PC-9 (cell line): ENCODE data around the gene CBX7.

ENCODE experiments used
- EZH2 ChIP-seq: fragments of 200-600 bp; sonication (generic); IDR thresholded peaks from 2 replicates; pipeline ENCODE4 v1.8.0; 2017; ENCODE audit warnings: antibody characterized with exemption, low read depth
- TF ChIP-seq, protein P1 (sequence below): fragments of 200-600 bp; sonication (generic); conservative IDR thresholded peaks from 2 replicates; pipeline ENCODE4 v1.6.1; 2017; ENCODE audit warnings: mixed run types, antibody characterized with exemption, mild to moderate bottlenecking, moderate library complexity

- no peak for TF ChIP-seq EZH2
- TF ChIP-seq, protein P1, sequence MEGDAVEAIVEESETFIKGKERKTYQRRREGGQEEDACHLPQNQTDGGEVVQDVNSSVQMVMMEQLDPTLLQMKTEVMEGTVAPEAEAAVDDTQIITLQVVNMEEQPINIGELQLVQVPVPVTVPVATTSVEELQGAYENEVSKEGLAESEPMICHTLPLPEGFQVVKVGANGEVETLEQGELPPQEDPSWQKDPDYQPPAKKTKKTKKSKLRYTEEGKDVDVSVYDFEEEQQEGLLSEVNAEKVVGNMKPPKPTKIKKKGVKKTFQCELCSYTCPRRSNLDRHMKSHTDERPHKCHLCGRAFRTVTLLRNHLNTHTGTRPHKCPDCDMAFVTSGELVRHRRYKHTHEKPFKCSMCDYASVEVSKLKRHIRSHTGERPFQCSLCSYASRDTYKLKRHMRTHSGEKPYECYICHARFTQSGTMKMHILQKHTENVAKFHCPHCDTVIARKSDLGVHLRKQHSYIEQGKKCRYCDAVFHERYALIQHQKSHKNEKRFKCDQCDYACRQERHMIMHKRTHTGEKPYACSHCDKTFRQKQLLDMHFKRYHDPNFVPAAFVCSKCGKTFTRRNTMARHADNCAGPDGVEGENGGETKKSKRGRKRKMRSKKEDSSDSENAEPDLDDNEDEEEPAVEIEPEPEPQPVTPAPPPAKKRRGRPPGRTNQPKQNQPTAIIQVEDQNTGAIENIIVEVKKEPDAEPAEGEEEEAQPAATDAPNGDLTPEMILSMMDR = no peak
Measured at GRCh38 chr22:39106326-39106725, 46.2 kb downstream of the CBX7 start.
